PC-3 (cell line): ENCODE data around the gene C1S. TPM values are rescaled to one million over a fixed set of nuclear protein-coding genes. Genes with fewer than 3 reads are reported as not detected.

ENCODE experiments used
- ATAC-seq: fragments of 200-7000 bp; cut with Tn5 transposase; 2 replicates; pipeline ENCODE4 v1.9.1; 2020; ENCODE audit warnings: mild to moderate bottlenecking, moderate library complexity
- BruUV-seq: library from RNA; stranded (reverse); fragments of 400-500 nt; replicated peaks from 2 replicates; lab custom pipeline; 2021; lab: Mats Ljungman, UMichigan
- CTCF ChIA-PET: fragments of 300-600 bp; sonication (Branson Sonifier 250); formaldehyde crosslinking; loops from one replicate; lab custom pipeline; 2022; ENCODE audit warnings: antibody characterized with exemption; lab: Charles Lee
- POLR2A ChIA-PET: fragments of 300-600 bp; sonication (Branson Sonifier 250); formaldehyde crosslinking; loops from one replicate; lab custom pipeline; 2022; ENCODE audit warnings: antibody characterized with exemption; ENCODE audit not compliant: unreplicated experiment; lab: Charles Lee
- DNase-seq: peaks from one replicate; pipeline ENCODE4 v3.0.0-alpha.2; 2015
- H2AFZ ChIP-seq: fragments of 300-600 bp; sonication (generic); 2 replicates; pipeline ENCODE4 v1.6.0; 2016; ENCODE audit warnings: antibody characterized with exemption, low read length
- H3F3A ChIP-seq: fragments of 300-600 bp; sonication (generic); one replicate; pipeline ENCODE4 v1.6.0; 2017; ENCODE audit warnings: antibody characterized with exemption, low read length, control low read depth, mild to moderate bottlenecking; ENCODE audit not compliant: unreplicated experiment
- H3K27ac ChIP-seq: fragments of 300-600 bp; sonication (generic); 2 replicates; pipeline ENCODE4 v1.5.1; 2016; ENCODE audit warnings: mild to moderate bottlenecking, low read length
- H3K27me3 ChIP-seq: fragments of 300-600 bp; sonication (generic); 2 replicates; pipeline ENCODE4 v1.6.1; 2016; ENCODE audit warnings: low read length, mixed read lengths
- H3K36me3 ChIP-seq: fragments of 300-600 bp; sonication (generic); 2 replicates; pipeline ENCODE4 v1.6.1; 2016; ENCODE audit warnings: low read depth, mixed run types, low read length, mixed read lengths
- H3K4me1 ChIP-seq: fragments of 300-600 bp; sonication (generic); 2 replicates; pipeline ENCODE4 v1.5.1; 2016; ENCODE audit warnings: low read length; ENCODE audit not compliant: insufficient read depth
- H3K4me2 ChIP-seq: fragments of 300-600 bp; sonication (generic); 2 replicates; pipeline ENCODE4 v1.6.0; 2016; ENCODE audit warnings: low read length
- H3K4me3 ChIP-seq: fragments of 300-600 bp; sonication (generic); 2 replicates; pipeline ENCODE4 v1.5.1; 2016; ENCODE audit warnings: mild to moderate bottlenecking, low read length, mixed read lengths
- H3K79me2 ChIP-seq: fragments of 300-600 bp; sonication (generic); 2 replicates; pipeline ENCODE4 v1.6.1; 2017; ENCODE audit warnings: low read length, mixed read lengths
- H3K9ac ChIP-seq: fragments of 300-600 bp; sonication (generic); 2 replicates; pipeline ENCODE4 v1.6.0; 2016; ENCODE audit warnings: mild to moderate bottlenecking, low read length
- H3K9me2 ChIP-seq: fragments of 300-600 bp; sonication (generic); replicated peaks from 2 replicates; pipeline ENCODE4 v1.6.1; 2016; ENCODE audit warnings: mixed run types, low read length, mixed read lengths
- H3K9me3 ChIP-seq: fragments of 300-600 bp; sonication (generic); 2 replicates; pipeline ENCODE4 v1.6.1; 2016; ENCODE audit warnings: low read length, mixed read lengths
- H4K20me1 ChIP-seq: fragments of 300-600 bp; sonication (generic); 2 replicates; pipeline ENCODE4 v1.6.1; 2016; ENCODE audit warnings: low read length, mixed read lengths
- CTCF ChIP-seq: fragments of 300-600 bp; sonication (generic); conservative IDR thresholded peaks from 2 replicates; pipeline ENCODE4 v1.5.1; 2017; ENCODE audit warnings: antibody characterized with exemption, low read depth, mild to moderate bottlenecking, low read length
- EZH2 ChIP-seq: fragments of 300-600 bp; sonication (generic); IDR thresholded peaks from one replicate; pipeline ENCODE4 v1.6.1; 2017; ENCODE audit warnings: antibody characterized with exemption, mild to moderate bottlenecking, low read length; ENCODE audit not compliant: unreplicated experiment
- EZH2phosphoT487 ChIP-seq: fragments of 300-600 bp; sonication (generic); IDR thresholded peaks from 2 replicates; pipeline ENCODE4 v1.6.1; 2018; ENCODE audit warnings: mild to moderate bottlenecking, antibody characterized with exemption, low read length, borderline replicate concordance
- intact Hi-C: fragments of 100-400 bp; cut with micrococcal nuclease; formaldehyde crosslinking; loops from 2 replicates; pipeline ENCODE4 v1.9.0; 2023
- total RNA-seq: library from RNA; depleted of rRNA; stranded (reverse); fragments of >200 nt; gene quantifications from 2 replicates; pipeline ENCODE4 v1.2.3, GENCODE V29; 2014

Gene C1S
- total RNA-seq, 1 experiment from 2014 or later, result 2.9 TPM

- no peak overlapping the region for H3K9ac ChIP-seq
- POLR2A ChIA-PET, result no interaction called here
- H3K4me3 ChIP-seq, result no peak overlapping the region
- no peak overlapping the region for H2AFZ ChIP-seq
- no peak for DNase-seq
- H3K9me3 ChIP-seq, result no peaks in the 10 kb centered on the region
- TF ChIP-seq CTCF (no peak), EZH2phosphoT487 (no peak), EZH2 (no peak)
- no peaks in the 10 kb centered on the region for H3K27me3 ChIP-seq
- H3K4me2 ChIP-seq, result no peak overlapping the region
- no peaks in the 10 kb centered on the region for H3K9me2 ChIP-seq
- no peaks in the 10 kb centered on the region for H3K79me2 ChIP-seq
- no peak for ATAC-seq
- no peaks in the 10 kb centered on the region for H3K36me3 ChIP-seq
- no peaks in the 10 kb centered on the region for H4K20me1 ChIP-seq
- H3F3A ChIP-seq, result no peaks in the 10 kb centered on the region
- intact Hi-C loops, result no loop called here
- CTCF ChIA-PET, result no interaction called here
- H3K27ac ChIP-seq, result no peak overlapping the region
- peaks cover 15% of the 10 kb centered on the region; the same call in 1 of the 2 replicates for H3K4me1 ChIP-seq
- no TSS peak for BruUV-seq
Observed at GRCh38 chr12:7083125-7083524, 22.6 kb downstream of the C1S start.

- no peaks in the 10 kb centered on the region for H3K36me3 ChIP-seq
- H4K20me1 ChIP-seq, result no peaks in the 10 kb centered on the region
- ChIA-PET CTCF (no interaction called here), POLR2A (no interaction called here)
- no TSS peak for BruUV-seq
- H3K4me1 ChIP-seq, result peaks cover 3% of the 10 kb centered on the region; the same call in 1 of the 2 replicates
- H3K9me2 ChIP-seq, result no peaks in the 10 kb centered on the region
- no peak for ATAC-seq
- H2AFZ ChIP-seq, result no peak overlapping the region
- no peak for TF ChIP-seq EZH2
- TF ChIP-seq EZH2phosphoT487, result no peak
- DNase-seq, result no peak
- no peak overlapping the region for H3K4me3 ChIP-seq
- H3K27ac ChIP-seq, result no peak overlapping the region
- H3F3A ChIP-seq, result no peaks in the 10 kb centered on the region
- intact Hi-C loops, result no loop called here
- H3K9me3 ChIP-seq, result no peaks in the 10 kb centered on the region
- H3K27me3 ChIP-seq, result no peaks in the 10 kb centered on the region
- H3K4me2 ChIP-seq, result no peak overlapping the region
- no peak overlapping the region for H3K9ac ChIP-seq
- no peaks in the 10 kb centered on the region for H3K79me2 ChIP-seq
Observed at GRCh38 chr12:7089196-7089871, 28.8 kb downstream of the C1S start.

- no peaks in the 10 kb centered on the region for H3F3A ChIP-seq
- TF ChIP-seq EZH2 (no peak), CTCF (no peak), EZH2phosphoT487 (no peak)
- ChIA-PET POLR2A (no interaction called here), CTCF (no interaction called here)
- no peaks in the 10 kb centered on the region for H3K9me2 ChIP-seq
- H2AFZ ChIP-seq, result no peak overlapping the region
- intact Hi-C loops, result no loop called here
- peaks cover 3% of the 10 kb centered on the region; the same call in 1 of the 2 replicates for H3K4me1 ChIP-seq
- no peak overlapping the region for H3K9ac ChIP-seq
- BruUV-seq, result no TSS peak
- H3K79me2 ChIP-seq, result no peaks in the 10 kb centered on the region
- no peaks in the 10 kb centered on the region for H3K9me3 ChIP-seq
- no peak for ATAC-seq
- H3K4me2 ChIP-seq, result no peak overlapping the region
- no peaks in the 10 kb centered on the region for H3K27me3 ChIP-seq
- H4K20me1 ChIP-seq, result no peaks in the 10 kb centered on the region
- H3K27ac ChIP-seq, result no peak overlapping the region
- H3K4me3 ChIP-seq, result no peak overlapping the region
- H3K36me3 ChIP-seq, result no peaks in the 10 kb centered on the region
- no peak for DNase-seq
Observed at GRCh38 chr12:7090222-7090998, 29.9 kb downstream of the C1S start.
